GM21526 (cell line): ENCODE measurements around the gene CDK16.
"Not testable (repeated sequence)": the region's sequence is repeated elsewhere in the genome, so short reads cannot be mapped to it uniquely, and the experiment has no call there.

Experiments
- ATAC-seq: cut with Tn5 transposase; IDR thresholded peaks from one replicate; pipeline ENCODE4 v1.9.1; 2021; ENCODE audit warnings: moderate library complexity; ENCODE audit not compliant: unreplicated experiment, low FRiP score

Gene CDK16

GRCh38 chrX:47247206-47247998, 28.9 kb downstream of the CDK16 start:
- ATAC-seq = no peak

- ATAC-seq = no peak
Measured at GRCh38 chrX:47247999-47248320, 29.5 kb downstream of the CDK16 start.

GRCh38 chrX:47248576-47248975, 30.1 kb downstream of the CDK16 start:
- ATAC-seq = no peak

- ATAC-seq = no peak
Measured at GRCh38 chrX:47250017-47250347, 31.5 kb downstream of the CDK16 start.

- ATAC-seq = not testable (repeated sequence)
Measured at GRCh38 chrX:47257620-47258019, 39.1 kb downstream of the CDK16 start.

DNA sequence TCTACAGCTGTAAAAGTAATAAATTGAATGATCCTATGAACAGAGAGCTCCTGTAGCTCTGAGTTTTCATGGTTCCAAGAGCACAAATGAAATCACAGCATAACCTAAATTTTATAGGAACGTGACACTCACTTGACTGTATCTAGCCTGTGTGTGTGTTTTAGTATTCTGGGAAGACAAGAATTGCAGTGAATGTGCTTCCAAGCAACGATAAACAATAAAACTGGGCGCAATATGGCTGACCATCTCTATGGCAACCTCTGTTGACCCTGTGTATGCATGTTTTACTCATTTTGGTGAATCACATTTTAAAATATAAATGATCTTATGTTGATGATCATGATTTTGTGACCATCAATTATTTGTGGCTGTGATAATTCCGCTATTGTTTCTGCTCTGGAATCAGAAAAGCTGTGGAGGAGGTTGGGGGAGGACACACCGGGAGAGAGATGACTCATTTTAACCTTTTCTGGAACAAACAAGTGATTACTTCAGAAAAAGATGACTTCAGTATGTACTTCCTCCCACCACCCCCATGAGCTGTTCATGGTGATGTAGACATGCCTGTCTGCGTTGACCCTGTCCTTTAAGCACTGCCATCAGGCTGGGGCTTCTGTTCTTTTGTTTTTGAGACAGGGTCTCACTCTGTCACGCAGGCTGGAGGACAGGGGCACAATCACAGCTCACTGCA, 46.1 kb downstream of the CDK16 start:
- no peak for ATAC-seq

GRCh38 chrX:47266643-47267042, 48.2 kb downstream of the CDK16 start:
- no peak for ATAC-seq

GRCh38 chrX:47272013-47272408, 53.5 kb downstream of the CDK16 start:
- ATAC-seq = no peak

DNA sequence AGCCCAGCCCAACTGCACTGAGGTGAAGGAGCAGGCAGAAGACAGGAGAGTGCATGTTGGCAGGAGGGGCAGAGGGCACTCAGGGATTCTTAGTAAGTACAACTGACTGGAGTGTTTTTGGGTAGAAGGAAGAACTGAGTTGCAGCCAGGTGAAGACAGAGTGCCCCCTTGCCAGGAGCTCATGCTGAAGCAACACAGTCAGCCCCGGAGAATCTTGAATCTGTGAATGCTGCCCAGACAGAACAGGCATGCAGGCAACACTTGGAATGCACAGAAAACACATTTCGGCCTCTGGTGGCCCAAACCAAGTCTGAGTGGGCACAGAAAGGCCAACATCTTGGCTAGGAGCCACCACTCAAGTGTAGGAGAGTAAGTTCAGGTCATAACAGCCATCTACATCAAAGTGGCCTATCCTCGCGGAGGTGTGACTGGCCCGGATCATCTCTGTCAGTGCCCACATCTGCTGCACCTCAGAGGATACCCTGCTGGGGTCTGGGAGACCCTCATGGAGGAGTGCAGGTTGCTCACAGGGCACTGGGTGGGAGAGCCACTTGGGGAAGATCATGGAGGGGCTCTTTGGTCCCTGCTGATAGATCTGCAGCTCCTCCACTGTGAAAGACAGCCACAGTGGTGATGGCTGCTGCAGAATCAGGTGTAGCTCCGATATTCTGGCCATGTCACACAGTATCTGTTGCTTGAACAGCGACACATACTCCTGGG, 54.7 kb downstream of the CDK16 start:
- no peak for ATAC-seq

GRCh38 chrX:47278691-47279090, 60.2 kb downstream of the CDK16 start:
- ATAC-seq = no peak
